Activated CD8-positive, alpha-beta memory T cell treated with anti-CD3 and anti-CD28 coated beads for 24 hours (primary cell): ENCODE measurements around the gene LHPP.
"Not testable (repeated sequence)": the region's sequence is repeated elsewhere in the genome, so short reads cannot be mapped to it uniquely, and the experiment has no call there.

Experiments used
- DNase-seq: peaks from one replicate; pipeline ENCODE4 v3.0.0-alpha.2; 2020

The LHPP gene

DNA sequence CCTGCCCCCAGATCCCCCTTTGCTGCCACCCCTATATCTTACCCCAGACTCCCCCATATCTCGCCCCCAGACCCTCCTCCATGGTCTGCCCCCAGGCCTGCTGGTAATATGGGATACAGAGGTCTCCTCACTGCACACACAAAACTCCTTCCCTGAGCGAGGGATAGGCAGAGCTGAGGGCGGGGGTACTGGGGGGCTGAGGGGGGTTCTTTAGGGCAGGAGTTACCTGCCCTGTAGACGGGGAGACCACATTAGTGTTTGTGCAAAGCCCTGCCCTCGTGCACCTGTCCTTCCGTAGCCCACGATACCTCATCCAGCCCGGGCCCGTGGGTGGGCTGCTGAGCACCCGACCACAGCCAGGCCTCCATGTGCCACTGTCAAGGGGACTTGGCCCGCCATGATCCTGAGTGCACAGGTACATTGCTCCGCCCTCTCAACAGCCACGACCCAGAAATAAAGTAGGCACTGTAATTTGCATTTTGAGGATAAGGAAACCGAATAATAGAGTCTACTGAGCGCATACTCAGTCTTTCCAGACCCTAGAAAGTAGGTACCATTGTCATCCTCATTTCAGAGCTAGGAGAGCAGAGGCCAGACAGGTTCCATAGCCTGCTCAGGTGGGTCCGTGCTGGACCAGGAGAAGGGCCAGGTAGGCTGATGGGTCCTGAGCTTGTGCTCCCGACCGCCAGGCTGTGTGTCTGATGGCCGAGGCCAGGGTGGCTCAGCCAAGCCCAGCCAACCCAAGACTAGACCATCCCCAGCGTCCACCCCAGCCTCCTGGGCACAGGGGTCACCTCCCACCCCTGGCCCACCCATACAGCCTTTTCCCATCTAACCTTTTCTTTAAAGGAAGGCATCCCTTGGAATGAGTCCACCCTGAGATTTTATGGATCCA is 115.2 kb downstream of the LHPP start:
- DNase-seq = no peak

DNA sequence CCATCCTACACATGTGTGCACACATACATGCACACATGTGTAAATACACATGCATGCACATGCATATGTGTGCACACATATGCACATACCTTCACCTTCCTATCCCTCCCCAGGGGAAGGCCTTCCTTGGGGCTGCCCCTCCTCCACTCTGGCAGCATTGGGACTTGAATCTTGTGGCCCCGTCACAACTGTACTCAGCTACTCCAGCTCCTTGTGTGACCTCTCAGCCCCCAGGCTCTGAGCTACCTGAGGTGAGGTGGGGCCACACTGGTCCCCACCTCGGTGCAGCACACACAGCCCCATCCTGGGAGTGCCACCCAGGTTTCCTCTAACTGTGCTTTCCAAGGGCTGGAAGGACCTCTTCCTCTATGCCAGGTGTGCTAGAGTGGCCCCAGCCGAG is 116.0 kb downstream of the LHPP start:
- no peak for DNase-seq

DNA sequence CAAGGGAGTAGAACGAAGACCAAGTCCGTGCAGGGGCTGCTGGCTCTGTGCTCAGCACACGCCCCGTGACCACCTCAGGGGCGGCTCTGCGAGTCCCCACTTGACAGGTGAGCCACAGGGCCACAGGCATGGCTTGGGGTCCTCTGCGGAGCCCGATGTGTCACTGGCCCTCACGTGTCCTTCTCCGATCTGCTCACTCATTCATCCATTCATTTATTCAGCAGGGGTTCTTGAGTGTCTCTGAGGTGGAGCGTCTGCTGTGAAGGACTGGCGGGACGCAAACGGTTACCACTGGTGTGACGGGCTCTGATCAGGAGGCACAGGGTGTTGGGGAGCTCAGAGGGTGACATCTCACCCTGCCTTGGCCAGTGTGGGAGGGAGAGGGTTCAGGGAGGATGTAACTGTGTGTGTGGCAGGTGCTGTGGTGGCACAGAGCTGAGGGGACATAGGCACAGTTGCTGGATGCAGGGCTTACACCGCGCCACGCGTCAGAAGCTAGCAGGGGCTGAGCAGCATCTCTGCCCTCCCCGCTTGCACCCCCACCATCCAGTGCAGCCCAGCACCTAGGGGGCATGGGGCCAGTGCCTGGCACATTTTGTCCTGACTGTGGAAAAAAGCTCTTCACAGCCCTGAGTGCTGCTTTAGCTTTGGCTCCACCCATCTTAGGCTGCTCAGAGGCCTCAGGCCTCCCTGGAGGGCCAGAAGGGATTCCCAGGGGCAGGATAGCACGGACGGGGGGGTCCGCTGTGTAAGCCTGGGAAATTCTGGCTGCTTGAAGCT is 116.8 kb downstream of the LHPP start:
- no peak for DNase-seq

DNA sequence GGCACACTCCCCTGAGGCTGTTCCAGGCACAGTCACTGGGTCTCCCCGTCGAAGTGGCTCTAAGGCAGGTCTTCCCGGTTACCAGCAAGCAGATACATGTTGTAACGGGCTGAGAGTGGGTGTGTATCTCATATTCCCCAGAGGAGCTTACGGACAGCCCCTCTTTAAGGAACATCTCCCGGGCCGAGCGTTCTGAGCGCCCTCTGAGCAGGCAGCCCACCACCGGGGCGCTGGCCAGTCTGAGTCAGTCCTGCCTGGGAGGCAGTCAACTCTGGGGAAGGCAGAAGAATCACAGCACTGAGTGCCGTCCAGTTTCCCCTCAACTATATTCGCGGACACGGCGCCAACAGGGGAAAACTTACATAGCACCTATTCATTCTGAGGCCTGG is 117.4 kb downstream of the LHPP start:
- DNase-seq = no peak

DNA sequence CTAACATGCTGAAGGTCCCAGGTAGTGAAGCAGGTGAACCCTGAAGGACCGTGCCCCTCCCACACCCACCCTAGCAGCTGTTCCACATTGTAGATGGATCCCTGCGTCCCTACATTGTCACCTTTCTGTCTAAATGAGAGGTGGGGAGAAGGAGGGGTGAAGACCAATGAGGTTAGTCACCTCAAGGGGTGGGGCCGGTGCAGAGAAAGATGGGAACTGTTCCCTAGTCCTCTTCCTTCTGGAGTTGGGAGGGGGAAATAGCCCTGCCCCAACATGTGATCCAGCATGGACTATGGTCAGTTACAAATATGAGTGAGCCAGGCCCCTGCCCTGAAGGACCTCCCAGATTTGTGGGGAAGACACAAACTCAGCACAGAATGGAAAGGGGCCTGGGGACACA is 124.5 kb downstream of the LHPP start:
- DNase-seq = no peak

DNA sequence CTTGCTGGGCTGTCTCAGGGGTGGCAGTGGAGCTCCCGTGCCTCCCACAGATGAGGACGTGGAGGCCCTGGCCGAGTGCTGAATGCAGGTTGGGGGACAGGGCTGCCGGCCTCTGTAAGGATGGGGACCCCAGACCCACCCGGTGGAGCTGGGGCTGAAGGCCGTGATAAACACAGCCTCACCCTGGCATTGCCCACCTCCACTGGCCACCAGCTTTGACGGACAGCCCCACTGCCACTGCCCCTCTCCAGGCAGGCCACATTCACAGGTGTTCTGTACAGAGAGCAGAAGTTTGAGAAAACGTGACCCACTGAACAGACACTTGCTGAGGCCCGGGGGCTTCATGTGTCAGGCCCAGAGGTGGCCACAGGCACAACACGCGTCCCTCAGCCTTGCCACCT is 126.2 kb downstream of the LHPP start:
- no peak for DNase-seq

DNA sequence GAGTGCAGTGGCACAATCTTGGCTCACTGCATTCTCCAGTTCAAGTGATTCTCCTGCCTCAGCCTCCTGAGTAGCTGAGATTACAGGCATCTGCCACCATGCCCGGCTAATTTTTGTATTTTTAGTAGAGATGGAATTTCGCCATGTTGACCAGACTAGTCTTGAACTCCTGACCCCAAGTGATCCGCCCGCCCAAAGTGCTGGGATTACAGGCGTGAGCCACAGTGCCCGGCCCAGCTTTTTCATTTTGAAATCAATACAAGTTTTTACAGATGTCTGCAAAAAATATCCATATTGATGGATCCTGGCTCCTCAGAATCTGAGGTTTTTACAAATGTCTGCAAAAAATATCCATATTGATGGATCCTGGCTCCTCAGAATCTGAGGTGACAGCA is 126.7 kb downstream of the LHPP start:
- DNase-seq = not testable (repeated sequence)

DNA sequence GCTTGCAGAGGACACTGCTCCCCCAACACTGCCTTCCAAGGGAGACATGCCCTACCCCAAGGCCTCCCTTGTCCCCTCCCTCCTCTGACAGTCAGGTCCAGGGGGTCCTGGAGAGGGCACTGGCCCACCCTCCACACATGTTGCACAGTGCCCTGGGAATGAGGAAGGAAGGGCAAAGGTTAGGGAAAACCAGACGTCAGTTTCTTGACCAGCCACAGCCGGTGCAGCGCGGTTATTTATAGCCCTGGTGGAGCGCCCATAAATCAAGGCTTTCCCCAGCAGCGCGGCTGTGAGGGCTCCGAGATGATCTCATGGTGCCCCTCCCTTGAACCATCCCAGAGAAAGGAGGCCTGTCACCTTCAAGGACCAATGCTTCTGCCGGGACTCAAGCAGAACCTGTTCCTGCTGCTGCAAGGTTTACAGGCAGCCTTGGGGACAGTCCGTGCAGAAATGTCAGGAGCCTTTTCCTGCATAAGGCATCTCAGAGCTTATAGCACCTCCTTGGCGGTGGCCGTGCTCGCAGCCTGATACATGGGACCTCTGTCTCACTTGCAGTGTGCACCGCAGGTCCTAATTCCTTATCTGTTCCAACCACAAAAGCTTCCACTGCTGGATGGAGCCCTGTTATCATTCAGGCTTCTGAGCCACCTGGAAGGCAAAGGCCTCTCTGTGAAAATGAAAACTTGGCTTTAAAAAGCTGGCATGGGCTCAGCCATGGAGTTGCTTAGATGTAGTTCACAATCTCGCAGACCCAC is 127.3 kb downstream of the LHPP start:
- no peak for DNase-seq

DNA sequence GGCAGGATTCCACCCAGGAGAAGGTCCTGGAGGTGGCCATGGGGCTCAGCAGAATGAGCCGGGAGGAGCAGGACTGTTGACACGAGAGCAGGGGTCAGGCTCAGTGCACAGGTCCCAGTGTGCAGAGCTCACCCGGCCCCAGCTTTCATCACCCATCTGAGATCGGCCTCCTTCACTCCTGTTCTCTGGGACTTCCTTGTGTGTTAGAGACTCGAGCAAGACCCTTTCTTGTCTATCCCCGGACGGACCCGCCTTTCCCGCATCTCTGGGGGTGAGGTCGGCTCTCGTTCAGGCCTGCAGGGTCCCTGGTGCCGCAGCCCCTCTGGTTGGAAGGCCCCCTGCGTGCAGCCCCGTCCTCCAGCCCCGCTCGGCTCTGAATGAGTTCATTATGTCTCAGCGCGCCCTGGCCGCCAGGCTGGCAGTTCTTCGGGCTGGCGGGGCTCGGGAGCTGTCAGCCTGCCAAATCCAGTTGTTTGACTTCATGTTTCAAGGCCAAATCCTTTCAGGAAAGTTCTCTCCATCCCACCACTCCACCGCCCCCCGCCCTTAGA is 127.9 kb downstream of the LHPP start:
- DNase-seq = no peak

DNA sequence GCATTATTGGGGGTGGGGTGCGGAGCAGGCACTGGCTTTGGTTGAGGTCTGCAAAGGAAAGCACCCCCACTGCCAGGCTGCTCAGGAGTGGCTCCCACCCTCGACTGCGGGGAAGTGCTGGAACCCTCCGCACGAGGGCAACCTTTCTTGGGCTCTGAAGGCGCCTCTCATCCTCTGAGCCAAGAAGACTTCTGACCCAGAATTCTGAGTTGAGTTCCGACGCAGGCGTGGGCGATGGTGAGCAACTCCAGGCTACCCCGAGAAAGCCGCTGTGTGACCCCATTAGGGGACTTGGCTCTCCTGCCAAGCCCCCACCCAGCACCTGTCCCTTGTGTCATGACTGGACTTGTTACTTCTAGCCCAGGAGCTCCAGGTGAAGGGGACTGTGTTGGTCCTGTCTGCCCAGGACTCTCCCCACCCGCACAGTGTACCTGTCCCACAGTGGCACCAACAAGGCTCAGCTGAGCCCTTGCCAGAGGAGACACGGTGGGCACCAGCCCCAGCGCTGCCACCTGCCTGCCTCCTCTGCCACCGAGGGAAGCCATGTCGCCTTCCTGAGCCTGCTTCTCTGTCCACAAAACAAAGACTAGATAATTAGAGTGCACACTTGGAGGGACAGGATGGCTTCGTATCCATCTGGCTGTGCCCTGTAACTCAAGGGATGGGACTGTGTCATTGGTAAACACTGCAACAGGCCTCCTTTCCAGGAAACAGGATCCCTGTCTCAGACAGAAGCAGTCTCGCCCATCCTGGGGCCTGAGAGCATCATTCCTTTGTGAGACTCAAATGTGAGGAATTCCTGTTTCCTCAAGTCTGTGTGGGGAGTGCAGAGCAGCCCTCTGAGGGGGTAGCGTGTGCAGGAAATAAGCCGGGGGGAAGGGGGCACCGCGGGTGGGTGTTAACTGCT is 128.8 kb downstream of the LHPP start:
- DNase-seq = no peak

DNA sequence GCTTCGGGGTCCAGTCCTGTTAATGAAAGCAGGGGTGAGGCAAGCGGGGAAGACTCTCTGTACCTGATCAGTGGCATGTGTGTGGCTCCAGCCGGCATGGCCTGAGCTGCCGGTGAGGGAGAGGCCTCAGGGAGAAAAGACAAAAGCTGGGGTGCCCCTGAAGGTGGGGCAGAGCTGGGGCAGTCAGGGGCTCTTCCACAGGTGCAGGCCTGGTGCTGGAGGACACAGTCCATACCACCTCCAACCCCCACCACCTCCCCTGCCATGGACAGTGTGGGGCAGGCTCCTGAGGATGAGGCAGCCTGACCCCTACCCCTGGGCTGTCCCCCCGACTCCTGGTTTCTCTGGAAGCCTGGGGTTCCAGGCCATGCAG is 129.5 kb downstream of the LHPP start:
- DNase-seq = no peak

DNA sequence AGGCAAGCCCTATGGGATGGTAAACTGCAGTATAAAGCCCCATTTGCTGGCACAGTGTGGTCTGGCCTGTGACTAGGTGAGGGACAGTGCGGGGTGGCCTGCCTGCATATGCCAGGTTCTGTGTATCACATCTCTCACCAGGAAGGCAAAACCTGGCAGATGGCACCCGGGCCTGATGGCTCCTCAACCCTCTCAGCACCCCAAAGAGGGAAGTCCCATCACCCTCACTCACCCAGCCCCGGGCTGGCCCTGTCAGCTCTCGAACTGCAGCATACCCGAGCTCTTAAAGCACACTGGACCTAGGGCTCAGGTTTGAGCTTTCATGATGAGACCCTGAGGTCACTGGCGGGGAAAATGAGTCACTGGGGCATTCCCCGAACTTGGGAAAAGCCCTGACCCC is 130.5 kb downstream of the LHPP start:
- DNase-seq = no peak

DNA sequence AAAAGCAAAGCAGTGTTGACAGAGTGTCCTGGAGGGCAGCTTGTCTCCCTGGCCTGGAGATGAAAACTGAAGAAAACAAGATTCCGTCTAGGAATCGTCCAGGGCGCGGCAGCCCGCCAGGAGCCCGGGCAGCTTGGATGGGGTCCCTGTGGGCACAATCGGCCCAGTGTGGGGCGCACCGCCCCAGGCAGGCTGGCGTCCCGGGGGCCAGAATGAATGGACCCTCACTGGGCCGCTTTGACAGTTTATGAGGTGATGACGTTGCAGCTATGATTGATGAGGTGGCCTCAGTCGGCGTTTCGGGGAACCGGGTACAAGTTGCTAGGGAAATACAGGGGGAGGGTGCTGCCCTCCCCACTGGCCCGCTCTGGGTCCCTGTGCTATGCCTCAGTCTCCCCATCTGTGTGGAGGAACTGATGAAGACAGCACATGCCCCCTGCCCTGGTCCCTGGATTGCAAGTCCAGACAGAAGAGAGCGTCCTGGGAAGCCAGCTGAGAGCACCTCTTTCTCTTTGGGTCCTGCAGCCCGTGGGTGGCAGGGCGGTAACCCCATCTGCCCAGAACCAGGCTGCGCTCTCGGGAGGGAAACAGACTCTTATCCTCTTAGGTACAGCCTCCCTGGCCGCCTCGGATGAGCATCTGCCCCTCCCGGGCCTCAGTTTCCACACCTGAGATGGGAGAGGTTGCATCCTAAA is 131.3 kb downstream of the LHPP start:
- no peak for DNase-seq

DNA sequence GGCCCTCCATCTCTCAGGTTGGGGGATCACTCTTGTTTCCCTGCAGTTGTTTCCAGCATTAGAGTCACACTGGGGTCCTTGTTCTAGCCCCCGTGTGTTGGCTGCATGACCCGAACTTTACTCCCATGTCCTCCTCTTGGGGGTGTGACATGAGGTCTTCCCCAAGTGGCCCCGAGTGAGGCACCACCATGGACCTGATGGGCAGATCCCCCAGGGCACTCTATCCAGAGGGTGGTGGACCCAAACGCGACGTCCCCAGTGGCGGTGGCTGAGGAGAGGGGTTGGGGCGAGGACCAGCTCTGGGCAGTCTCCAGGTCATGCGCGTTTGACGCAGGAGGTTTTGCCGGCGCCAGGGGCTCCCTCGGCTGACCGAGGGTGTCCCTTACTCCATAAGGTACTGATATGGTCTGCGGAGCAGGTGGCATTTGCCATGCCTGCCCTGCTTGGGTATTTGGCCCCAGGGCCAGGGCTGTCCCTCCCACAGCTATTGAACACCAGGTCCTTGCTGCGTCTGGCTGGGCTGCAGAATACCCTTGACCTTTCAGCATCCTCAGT is 131.9 kb downstream of the LHPP start:
- DNase-seq = no peak

DNA sequence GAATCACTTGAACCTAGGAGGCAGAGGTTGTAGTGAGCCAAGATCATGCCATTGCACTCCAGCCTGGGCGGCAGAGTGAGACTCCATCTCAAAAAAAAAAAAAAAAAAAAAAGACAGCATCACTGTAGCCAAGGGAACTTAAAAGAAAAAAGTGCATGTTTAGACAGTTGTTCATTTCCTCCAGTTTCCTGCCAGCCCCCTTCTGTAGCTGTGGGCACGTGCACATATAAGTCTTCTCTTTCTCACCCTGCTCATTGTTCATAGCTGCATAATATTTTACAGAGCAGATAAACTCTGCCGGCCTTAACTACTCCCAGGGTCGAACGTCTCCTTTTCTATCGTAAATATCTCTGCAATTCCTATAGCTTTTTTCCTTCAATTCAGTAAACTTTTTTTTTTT is 132.6 kb downstream of the LHPP start:
- DNase-seq = no peak

DNA sequence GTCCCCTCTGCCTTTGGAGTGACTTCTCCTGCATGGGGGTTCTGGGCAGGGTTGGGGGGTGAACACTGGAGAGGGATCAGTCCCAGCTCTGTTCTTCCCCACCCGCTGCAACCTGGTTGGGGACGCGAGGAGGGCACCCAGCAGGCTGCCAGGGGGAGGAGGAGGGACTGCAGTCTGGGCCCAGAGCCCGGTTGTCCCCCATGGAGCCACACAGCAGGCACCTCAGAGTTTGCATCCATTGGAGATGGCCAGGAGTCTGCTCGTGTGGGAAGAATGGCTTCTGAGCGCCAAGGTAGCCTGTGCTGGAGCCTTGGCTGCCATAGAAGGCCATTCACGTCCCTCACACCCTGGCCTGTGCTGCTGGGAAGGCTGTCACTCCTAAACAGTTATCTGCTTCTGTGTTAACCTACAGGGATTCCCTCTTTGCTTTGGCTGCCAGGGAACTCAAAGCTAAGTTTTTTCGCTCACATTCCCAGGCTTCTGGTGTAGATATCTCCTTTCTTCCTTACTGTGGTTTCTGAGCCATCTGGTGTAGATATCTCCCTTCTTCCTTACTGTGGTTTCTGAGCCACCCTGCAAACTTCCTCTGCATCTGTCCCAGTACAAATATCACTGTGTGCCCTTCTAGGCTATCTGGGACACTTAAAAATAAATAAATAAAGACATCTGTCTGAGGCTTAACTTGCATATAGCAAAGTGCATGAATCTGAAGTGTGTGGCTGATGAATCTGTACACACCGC is 133.7 kb downstream of the LHPP start:
- DNase-seq = no peak

DNA sequence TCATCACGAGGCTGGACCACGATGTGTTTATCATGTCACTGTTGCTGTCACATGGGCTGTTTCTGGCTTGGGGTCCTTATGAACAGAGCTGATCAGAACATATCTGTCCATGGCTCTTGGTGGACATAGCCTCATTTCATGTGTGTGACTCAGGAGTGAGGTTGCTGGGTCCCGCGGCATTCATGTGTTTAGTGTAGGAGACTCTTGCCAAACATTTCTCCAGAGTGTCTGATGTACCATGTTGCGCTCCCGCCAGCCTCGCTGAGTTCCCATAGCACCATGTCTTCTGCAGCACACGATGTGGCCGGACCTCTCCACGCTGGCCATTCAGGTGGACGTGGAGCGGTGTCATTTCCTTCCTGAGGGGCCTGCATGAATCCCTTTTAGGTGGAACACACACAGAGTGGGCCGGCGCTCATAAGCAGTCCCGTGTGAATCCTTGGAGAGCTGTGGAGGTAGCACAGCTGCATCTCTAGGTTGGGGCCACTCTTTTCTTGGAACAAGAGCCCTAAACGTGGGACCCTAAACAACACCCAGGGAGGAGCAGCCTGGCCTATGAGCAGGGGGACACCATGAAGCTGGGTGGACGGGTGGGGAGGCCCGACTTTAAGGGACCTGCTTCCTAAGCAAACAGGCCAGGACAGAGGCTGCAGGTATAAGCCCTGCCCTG is 134.6 kb downstream of the LHPP start:
- DNase-seq = no peak

DNA sequence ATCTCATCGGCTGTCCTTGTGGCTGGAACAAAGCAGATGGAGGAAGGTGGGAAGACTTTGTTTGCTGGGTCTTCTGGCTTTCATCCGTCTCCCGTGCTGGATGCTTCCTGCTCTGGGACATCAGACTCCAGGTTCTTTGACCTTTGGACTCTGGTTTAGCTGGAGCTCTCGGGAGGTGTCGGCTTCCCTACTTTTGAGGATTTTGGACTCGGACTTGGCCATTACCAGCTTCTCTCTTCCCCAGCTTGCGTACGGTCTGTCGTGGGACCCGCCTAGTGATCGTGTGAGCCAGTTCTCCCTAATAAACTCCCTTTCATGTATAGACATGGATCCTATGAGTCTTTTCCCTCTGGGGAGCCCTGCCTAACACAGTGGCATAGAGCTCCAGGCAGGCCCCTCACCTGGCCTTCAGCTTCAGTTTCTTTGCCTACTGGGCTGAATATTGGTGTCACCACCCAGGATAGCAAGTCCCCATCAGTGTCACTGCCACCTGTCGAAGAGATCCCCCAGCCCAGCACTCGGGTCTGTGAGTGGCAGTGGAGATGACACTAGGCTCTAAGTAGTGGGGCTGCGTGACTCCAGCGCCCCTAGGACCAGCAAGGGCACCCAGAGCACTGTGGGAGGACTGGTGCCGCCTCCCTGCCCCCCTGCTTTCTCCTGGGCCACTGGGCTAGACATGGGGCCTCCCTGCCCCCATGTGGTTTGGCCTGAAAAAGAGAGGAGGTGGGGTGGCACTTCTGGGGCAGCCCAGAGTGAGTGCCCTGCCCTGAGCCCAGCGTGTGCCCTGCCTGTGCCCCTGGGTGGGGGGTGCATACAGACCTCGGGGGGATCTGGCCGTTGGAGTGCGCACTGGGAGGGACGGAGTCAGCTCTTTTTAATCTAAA is 135.6 kb downstream of the LHPP start:
- DNase-seq = no peak

DNA sequence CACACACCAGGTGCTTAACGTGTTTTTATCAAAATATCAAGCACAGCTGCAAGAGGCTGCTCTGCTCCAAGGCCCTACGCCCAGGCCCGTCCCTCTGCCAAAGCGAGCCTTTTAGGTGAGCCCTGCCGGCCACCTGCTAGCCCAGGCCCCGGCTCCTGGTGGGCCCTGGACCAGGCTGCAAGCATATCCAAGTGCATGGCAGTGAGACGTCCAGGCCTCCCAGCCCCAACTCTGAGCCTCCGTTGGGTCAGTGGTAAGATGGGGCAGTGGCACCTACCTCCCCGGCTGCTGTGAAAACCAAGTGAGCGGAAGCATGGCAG is 136.2 kb downstream of the LHPP start:
- no peak for DNase-seq
